ENCODE measurements around the gene SMAD6.

Gene SMAD6

DNA sequence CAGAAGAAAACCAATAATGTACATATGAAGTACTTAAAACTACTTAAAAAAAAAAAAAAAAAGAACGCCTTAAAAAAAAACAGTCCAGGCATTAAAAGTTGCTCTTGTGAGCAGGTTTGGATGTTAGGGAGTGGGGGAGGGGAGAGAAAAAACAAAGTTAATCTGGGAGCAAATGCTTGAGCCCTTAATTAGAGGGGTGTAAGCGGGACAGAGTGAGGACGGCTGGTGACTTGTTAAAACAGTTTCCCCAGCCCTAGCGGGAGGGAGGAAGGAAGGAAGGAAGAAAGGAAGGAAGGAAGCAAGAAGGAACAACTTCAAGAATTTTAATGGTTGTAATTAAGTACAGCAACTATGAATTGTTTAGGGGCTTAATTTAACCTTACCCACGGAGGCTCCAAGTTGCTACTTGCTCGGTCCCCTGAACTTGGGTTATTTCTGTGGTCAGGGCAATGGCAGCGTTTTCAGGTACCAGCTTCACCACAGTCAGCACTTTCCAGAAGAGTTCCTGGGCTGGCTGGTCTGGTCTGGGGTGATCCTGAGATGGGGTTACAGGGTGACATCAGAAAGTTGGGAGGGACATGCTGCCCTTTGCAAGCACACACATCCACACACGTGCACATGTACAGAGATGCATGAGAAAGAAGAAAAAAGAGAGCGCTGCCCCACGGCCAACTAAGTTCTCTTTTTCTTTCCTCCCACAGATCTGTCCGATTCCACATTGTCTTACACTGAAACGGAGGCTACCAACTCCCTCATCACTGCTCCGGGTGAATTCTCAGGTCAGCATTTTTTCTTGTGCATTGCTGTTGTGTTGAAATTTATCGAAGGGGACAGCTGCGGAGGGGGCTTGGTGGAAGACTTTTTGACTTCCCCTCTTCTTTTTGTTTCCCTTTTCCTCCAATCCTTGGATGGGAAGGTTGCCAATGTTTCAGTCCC, 14.0 kb downstream of the SMAD6 start:
- TF ChIP-seq, protein P1, sequence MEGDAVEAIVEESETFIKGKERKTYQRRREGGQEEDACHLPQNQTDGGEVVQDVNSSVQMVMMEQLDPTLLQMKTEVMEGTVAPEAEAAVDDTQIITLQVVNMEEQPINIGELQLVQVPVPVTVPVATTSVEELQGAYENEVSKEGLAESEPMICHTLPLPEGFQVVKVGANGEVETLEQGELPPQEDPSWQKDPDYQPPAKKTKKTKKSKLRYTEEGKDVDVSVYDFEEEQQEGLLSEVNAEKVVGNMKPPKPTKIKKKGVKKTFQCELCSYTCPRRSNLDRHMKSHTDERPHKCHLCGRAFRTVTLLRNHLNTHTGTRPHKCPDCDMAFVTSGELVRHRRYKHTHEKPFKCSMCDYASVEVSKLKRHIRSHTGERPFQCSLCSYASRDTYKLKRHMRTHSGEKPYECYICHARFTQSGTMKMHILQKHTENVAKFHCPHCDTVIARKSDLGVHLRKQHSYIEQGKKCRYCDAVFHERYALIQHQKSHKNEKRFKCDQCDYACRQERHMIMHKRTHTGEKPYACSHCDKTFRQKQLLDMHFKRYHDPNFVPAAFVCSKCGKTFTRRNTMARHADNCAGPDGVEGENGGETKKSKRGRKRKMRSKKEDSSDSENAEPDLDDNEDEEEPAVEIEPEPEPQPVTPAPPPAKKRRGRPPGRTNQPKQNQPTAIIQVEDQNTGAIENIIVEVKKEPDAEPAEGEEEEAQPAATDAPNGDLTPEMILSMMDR (IDR thresholded peaks at IDR 0.05; ENCODE audit: low read depth, low read length, missing control alignments): no peak
- DNase-seq (ENCODE audit: low read depth): no peak
- no peak overlapping the region for H3K4me3 ChIP-seq (ENCODE audit: low read depth, low read length)

DNA sequence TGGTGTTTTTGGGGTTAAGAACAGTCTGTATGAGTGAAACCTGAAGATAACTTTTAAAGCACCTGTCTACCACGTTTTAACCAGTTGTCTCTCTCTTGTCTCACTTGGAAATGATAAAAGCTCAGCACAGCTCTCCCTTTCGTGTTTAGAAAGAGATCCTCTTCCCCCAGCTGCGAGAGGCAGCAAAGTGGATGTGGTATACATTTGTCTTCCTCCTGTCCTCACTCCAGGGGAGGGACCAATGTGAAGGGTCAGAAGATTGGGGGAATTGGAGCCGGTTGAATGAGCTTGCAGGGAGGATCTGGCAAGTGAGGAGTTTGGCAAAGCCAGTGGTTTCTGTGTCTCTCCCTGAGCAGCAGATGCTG, 14.6 kb downstream of the SMAD6 start:
- H3K4me3 ChIP-seq (ENCODE audit: low read depth, low read length): no peak overlapping the region
- DNase-seq (ENCODE audit: low read depth): no peak
- TF ChIP-seq, protein P1 (IDR thresholded peaks at IDR 0.05; ENCODE audit: low read depth, low read length, missing control alignments): no peak

- DNase-seq (ENCODE audit: low read depth): no peak
- H3K4me3 ChIP-seq (ENCODE audit: low read depth, low read length): no peak overlapping the region
- TF ChIP-seq, protein P1 (IDR thresholded peaks at IDR 0.05; ENCODE audit: low read depth, low read length, missing control alignments): no peak
Observed at GRCh38 chr15:66718220-66718988, 16.4 kb downstream of the SMAD6 start.

GRCh38 chr15:66719471-66719870, 17.4 kb downstream of the SMAD6 start:
- no peak for DNase-seq (ENCODE audit: low read depth)
- no peak overlapping the region for H3K4me3 ChIP-seq (ENCODE audit: low read depth, low read length)
- TF ChIP-seq, protein P1 (IDR thresholded peaks at IDR 0.05; ENCODE audit: low read depth, low read length, missing control alignments): no peak

- no peak for DNase-seq (ENCODE audit: low read depth)
- TF ChIP-seq, protein P1 (IDR thresholded peaks at IDR 0.05; ENCODE audit: low read depth, low read length, missing control alignments): no peak
- no peak overlapping the region for H3K4me3 ChIP-seq (ENCODE audit: low read depth, low read length)
Observed at GRCh38 chr15:66720206-66721010, 18.4 kb downstream of the SMAD6 start.

DNA sequence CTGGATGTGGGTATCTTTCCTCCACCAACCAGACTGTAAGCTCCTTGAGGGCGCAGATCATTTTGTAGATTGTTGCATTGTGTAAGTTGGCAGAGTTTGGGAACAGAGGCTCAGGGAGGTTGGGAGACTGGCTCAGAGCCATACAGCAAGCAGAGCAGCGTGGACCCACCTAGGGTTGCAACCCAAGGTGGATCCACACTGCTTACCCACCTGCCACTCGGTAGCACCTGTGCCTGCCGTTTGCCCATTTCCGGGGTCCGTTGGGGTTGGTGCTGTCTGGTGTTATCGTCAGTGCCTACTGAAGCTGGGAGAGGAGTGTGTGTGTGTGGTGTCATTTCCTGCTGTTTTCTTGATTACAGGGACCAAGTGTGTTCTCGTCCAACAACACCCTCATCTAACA, 19.0 kb downstream of the SMAD6 start:
- no peak overlapping the region for H3K4me3 ChIP-seq (ENCODE audit: low read depth, low read length)
- TF ChIP-seq, protein P1 (IDR thresholded peaks at IDR 0.05; ENCODE audit: low read depth, low read length, missing control alignments): no peak
- DNase-seq (ENCODE audit: low read depth): no peak
